ENCODE results near the gene RAB40C. TPM values are rescaled to one million over a fixed set of nuclear protein-coding genes. Genes with fewer than 3 reads are reported as not detected.

Gene RAB40C
- total RNA-seq, 1 donor from 2014 or later = 20.0 TPM

DNA sequence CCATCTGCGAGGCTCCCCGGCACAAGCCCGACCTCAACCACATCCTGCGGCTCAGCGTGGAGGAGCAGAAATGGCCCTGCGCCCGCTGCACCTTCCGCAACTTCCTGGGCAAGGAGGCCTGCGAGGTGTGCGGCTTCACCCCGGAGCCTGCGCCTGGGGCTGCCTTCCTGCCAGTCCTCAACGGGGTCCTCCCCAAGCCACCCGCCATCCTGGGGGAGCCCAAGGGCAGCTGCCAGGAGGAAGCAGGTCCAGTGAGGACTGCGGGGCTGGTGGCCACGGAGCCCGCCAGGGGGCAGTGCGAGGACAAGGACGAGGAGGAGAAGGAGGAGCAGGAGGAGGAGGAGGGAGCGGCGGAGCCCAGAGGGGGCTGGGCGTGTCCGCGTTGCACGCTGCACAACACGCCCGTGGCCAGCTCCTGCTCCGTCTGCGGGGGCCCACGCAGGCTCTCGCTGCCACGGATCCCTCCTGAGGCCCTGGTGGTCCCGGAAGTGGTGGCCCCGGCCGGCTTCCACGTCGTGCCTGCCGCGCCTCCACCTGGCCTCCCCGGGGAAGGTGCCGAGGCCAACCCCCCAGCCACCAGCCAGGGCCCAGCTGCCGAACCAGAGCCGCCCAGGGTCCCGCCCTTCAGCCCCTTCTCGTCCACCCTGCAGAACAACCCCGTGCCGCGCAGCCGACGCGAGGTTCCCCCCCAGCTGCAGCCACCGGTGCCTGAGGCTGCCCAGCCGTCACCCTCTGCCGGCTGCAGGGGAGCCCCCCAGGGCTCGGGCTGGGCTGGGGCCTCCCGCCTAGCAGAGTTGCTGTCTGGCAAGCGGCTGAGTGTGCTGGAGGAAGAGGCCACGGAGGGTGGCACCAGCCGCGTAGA, 42.7 kb upstream of the RAB40C start:
- Mint-ChIP-seq H3K4me1 (ENCODE audit: unreplicated experiment) (peaks cover 11% of the 10 kb centered on the region), H3K9me3 (ENCODE audit: unreplicated experiment) (no peaks in the 10 kb centered on the region), H3K36me3 (ENCODE audit: unreplicated experiment) (no peaks in the 10 kb centered on the region), H3K27me3 (ENCODE audit: unreplicated experiment) (no peaks in the 10 kb centered on the region), H3K27ac (ENCODE audit: unreplicated experiment) (no peak overlapping the region), H3K4me3 (ENCODE audit: unreplicated experiment) (no peak overlapping the region)
- TF ChIP-seq, protein P1, sequence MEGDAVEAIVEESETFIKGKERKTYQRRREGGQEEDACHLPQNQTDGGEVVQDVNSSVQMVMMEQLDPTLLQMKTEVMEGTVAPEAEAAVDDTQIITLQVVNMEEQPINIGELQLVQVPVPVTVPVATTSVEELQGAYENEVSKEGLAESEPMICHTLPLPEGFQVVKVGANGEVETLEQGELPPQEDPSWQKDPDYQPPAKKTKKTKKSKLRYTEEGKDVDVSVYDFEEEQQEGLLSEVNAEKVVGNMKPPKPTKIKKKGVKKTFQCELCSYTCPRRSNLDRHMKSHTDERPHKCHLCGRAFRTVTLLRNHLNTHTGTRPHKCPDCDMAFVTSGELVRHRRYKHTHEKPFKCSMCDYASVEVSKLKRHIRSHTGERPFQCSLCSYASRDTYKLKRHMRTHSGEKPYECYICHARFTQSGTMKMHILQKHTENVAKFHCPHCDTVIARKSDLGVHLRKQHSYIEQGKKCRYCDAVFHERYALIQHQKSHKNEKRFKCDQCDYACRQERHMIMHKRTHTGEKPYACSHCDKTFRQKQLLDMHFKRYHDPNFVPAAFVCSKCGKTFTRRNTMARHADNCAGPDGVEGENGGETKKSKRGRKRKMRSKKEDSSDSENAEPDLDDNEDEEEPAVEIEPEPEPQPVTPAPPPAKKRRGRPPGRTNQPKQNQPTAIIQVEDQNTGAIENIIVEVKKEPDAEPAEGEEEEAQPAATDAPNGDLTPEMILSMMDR (IDR thresholded peaks at IDR 0.05) = peak; percentile 36
- DNase-seq (ENCODE audit: extremely low spot score, unreplicated experiment) = no peak

DNA sequence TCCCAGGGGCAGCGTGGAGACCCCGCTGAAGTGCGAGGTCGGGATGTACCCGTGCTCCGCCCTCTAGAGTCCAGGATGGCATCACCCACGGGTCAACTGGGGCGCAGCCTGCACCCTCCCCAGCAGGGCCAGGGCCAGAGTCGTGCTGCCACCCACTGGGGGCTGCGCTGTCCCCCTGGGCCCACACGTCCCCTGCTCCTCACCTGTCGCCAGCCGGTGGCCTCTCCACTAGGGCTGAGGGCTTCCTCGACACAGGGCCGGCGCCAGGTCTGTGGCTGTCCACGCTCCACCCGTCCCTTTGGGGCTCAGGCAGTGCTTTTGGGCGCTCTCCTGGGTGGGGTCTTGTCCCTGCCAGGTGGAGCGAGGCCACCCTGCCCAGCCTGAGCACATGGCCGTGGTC, 41.3 kb upstream of the RAB40C start:
- TF ChIP-seq, protein P1 (IDR thresholded peaks at IDR 0.05) = no peak
- Mint-ChIP-seq H3K9me3 (ENCODE audit: unreplicated experiment) (no peaks in the 10 kb centered on the region), H3K4me1 (ENCODE audit: unreplicated experiment) (peaks cover 2% of the 10 kb centered on the region), H3K27me3 (ENCODE audit: unreplicated experiment) (no peaks in the 10 kb centered on the region), H3K4me3 (ENCODE audit: unreplicated experiment) (no peak overlapping the region), H3K36me3 (ENCODE audit: unreplicated experiment) (no peaks in the 10 kb centered on the region), H3K27ac (ENCODE audit: unreplicated experiment) (no peak overlapping the region)
- DNase-seq (ENCODE audit: extremely low spot score, unreplicated experiment) = no peak

DNA sequence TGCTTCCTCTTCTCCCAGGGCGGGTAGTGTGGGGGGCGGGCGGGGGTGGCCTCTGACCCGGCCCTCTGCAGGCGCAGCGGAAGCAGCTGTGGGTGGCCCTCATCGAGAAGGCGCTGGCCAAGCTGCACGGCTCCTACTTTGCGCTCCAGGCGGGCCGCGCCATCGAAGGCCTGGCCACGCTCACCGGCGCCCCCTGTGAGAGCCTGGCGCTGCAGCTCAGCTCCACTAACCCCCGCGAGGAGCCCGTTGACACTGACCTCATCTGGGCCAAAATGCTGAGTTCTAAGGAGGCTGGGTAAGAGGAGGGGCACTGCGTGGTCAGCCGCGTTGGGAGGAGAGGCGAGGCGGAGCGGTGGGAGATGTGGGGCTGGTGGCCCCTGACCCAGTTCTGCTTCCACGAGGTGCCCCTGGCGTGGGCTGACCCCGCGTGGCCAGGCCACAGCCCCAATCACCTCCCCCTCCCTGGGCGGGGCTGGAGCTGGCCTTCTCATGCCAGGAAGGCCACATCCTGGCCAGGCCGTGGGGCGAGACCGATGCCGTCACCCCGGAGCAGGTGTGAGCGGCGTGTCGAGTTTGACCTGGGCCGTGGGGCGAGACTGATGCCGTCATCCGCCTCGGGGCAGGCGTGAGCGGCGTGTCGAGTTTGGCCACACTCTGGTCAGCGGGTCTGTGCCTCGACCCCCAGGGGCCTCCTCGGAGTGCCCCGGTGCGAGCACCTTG, 40.2 kb upstream of the RAB40C start:
- Mint-ChIP-seq H3K4me3 (ENCODE audit: unreplicated experiment) (no peak overlapping the region), H3K27ac (ENCODE audit: unreplicated experiment) (no peak overlapping the region), H3K9me3 (ENCODE audit: unreplicated experiment) (no peaks in the 10 kb centered on the region), H3K27me3 (ENCODE audit: unreplicated experiment) (no peaks in the 10 kb centered on the region), H3K36me3 (ENCODE audit: unreplicated experiment) (peaks cover 3% of the 10 kb centered on the region), H3K4me1 (ENCODE audit: unreplicated experiment) (peaks cover 7% of the 10 kb centered on the region)
- no peak for DNase-seq (ENCODE audit: extremely low spot score, unreplicated experiment)
- TF ChIP-seq, protein P1 (IDR thresholded peaks at IDR 0.05) = no peak

DNA sequence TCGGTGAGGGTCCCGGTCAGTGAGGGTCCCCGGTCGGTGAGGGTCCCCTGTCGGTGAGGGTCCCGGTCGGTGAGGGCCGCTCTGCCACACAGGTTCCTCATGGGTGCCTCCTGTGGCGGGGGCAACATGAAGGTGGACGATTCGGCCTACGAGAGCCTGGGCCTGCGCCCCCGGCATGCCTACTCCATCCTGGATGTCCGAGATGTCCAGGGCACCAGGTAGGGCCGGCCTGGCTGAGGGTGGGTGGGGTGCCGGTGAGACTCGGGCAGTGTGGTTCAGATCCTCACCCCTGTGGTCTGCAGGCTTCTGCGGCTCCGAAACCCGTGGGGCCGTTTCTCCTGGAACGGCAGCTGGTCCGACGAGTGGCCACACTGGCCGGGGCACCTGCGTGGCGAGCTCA, 38.7 kb upstream of the RAB40C start:
- H3K27ac Mint-ChIP-seq (ENCODE audit: unreplicated experiment) = no peak overlapping the region
- TF ChIP-seq, protein P1 (IDR thresholded peaks at IDR 0.05) = no peak
- no peaks in the 10 kb centered on the region for H3K9me3 Mint-ChIP-seq (ENCODE audit: unreplicated experiment)
- H3K36me3 Mint-ChIP-seq (ENCODE audit: unreplicated experiment) = peaks cover 3% of the 10 kb centered on the region
- H3K4me1 Mint-ChIP-seq (ENCODE audit: unreplicated experiment) = peaks cover 5% of the 10 kb centered on the region
- no peak for DNase-seq (ENCODE audit: extremely low spot score, unreplicated experiment)
- no peaks in the 10 kb centered on the region for H3K27me3 Mint-ChIP-seq (ENCODE audit: unreplicated experiment)
- H3K4me3 Mint-ChIP-seq (ENCODE audit: unreplicated experiment) = no peak overlapping the region

DNA sequence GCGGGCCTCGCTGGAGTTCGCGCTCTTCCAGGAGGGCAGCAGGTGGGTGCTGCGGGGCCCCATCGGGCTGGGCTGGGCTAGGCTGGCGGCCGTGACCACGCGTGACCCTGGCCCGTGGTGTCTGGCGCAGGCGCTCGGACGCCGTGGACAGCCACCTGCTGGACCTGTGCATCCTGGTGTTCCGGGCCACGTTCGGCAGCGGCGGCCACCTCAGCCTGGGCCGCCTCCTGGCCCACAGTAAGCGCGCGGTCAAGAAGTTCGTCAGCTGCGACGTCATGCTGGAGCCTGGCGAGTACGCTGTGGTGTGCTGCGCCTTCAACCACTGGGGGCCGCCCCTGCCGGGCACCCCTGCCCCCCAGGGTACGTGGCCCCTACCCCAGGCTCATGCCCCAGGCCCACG, 37.7 kb upstream of the RAB40C start:
- Mint-ChIP-seq H3K27me3 (ENCODE audit: unreplicated experiment) (no peaks in the 10 kb centered on the region), H3K9me3 (ENCODE audit: unreplicated experiment) (no peaks in the 10 kb centered on the region), H3K4me1 (ENCODE audit: unreplicated experiment) (peaks cover 5% of the 10 kb centered on the region), H3K4me3 (ENCODE audit: unreplicated experiment) (no peak overlapping the region), H3K27ac (ENCODE audit: unreplicated experiment) (no peak overlapping the region), H3K36me3 (ENCODE audit: unreplicated experiment) (peaks cover 3% of the 10 kb centered on the region)
- TF ChIP-seq, protein P1 (IDR thresholded peaks at IDR 0.05) = no peak
- DNase-seq (ENCODE audit: extremely low spot score, unreplicated experiment) = no peak
